HEK293 (cell line): ENCODE data around the gene LYST.

ENCODE experiments used
- CTCF ChIA-PET: fragments of 350-600 bp; formaldehyde crosslinking; extraction: SDS; loops from one replicate; lab custom pipeline; 2021; ENCODE audit warnings: antibody characterized with exemption; lab: Yijun Ruan, JAX
- POLR2A ChIA-PET: fragments of 300-600 bp; formaldehyde crosslinking; extraction: SDS; loops from one replicate; lab custom pipeline; 2020; ENCODE audit warnings: antibody characterized with exemption, inconsistent platforms; lab: Yijun Ruan, JAX
- H3K27ac ChIP-seq: fragments of 200-500 bp; sonication (Bioruptor generic); 2 replicates; pipeline ENCODE4 v1.5.1; 2014; ENCODE audit warnings: low read depth, low read length, control low read depth, inconsistent platforms; ENCODE audit errors: extremely low read depth
- H3K36me3 ChIP-seq, 2 experiments: fragments of 200-500 bp in 1 of 2; sonication (Bioruptor generic) in 1 of 2; 1 replicate in 1 of 2; 2 replicates in 1 of 2; pipeline ENCODE4 v1.5.1; 2014 to 2017; ENCODE audit warnings: inconsistent platforms in 2 of 2, low read length in 2 of 2; ENCODE audit not compliant: control insufficient read depth in 2 of 2, insufficient read depth in 1 of 2
- H3K4me1 ChIP-seq: fragments of 200-500 bp; sonication (Bioruptor generic); 2 replicates; pipeline ENCODE4 v1.5.1; 2014; ENCODE audit warnings: mild to moderate bottlenecking, low read length, inconsistent platforms; ENCODE audit not compliant: control insufficient read depth, insufficient read depth
- H3K4me3 ChIP-seq: 2 replicates; pipeline ENCODE4 v1.5.1; 2011; ENCODE audit warnings: low read depth, mild to moderate bottlenecking, control low read depth, low read length, moderate library complexity
- H3K9me3 ChIP-seq: fragments of 200-500 bp; sonication (Bioruptor generic); 2 replicates; pipeline ENCODE4 v1.5.1; 2014; ENCODE audit warnings: low read depth, low read length, inconsistent platforms; ENCODE audit not compliant: control insufficient read depth, insufficient read depth
- HIC1 ChIP-seq: fragments of 450-650 bp; formaldehyde crosslinking; IDR thresholded peaks from 2 replicates; pipeline ENCODE4 v1.5.1; 2016; ENCODE audit warnings: missing biosample characterization, missing genetic modification characterization
- KLF16 ChIP-seq: fragments of 450-650 bp; formaldehyde crosslinking; IDR thresholded peaks from 2 replicates; pipeline ENCODE4 v1.5.1; 2017; ENCODE audit warnings: missing biosample characterization, missing genetic modification characterization
- PATZ1 ChIP-seq: fragments of 450-650 bp; formaldehyde crosslinking; IDR thresholded peaks from 2 replicates; pipeline ENCODE4 v1.5.1; 2016; ENCODE audit warnings: missing biosample characterization, missing genetic modification characterization
- SALL2 ChIP-seq: fragments of 450-650 bp; formaldehyde crosslinking; IDR thresholded peaks from 2 replicates; pipeline ENCODE4 v1.5.0; 2017; ENCODE audit warnings: missing biosample characterization, mild to moderate bottlenecking, missing genetic modification characterization, borderline replicate concordance
- SCRT1 ChIP-seq: fragments of 450-650 bp; formaldehyde crosslinking; IDR thresholded peaks from 2 replicates; pipeline ENCODE4 v1.5.1; 2016; ENCODE audit warnings: missing biosample characterization, missing genetic modification characterization, borderline replicate concordance
- SP2 ChIP-seq: fragments of 450-650 bp; formaldehyde crosslinking; IDR thresholded peaks from 2 replicates; pipeline ENCODE4 v1.5.1; 2016; ENCODE audit warnings: missing biosample characterization, missing genetic modification characterization
- WT1 ChIP-seq: fragments of 450-650 bp; formaldehyde crosslinking; IDR thresholded peaks from 2 replicates; pipeline ENCODE4 v1.5.1; 2016; ENCODE audit warnings: missing biosample characterization, missing genetic modification characterization
- ZBTB48 ChIP-seq: fragments of 450-650 bp; formaldehyde crosslinking; IDR thresholded peaks from 2 replicates; pipeline ENCODE4 v1.5.1; 2016; ENCODE audit warnings: missing biosample characterization, missing genetic modification characterization
- ZFP41 ChIP-seq: fragments of 450-650 bp; formaldehyde crosslinking; IDR thresholded peaks from 2 replicates; pipeline ENCODE4 v1.5.1; 2016; ENCODE audit warnings: missing biosample characterization, missing genetic modification characterization, borderline replicate concordance
- ZNF23 ChIP-seq: fragments of 450-650 bp; formaldehyde crosslinking; IDR thresholded peaks from 2 replicates; pipeline ENCODE4 v1.5.1; 2016; ENCODE audit warnings: missing biosample characterization, missing genetic modification characterization, borderline replicate concordance
- ZNF311 ChIP-seq: fragments of 450-650 bp; formaldehyde crosslinking; IDR thresholded peaks from 2 replicates; pipeline ENCODE4 v1.5.1; 2017; ENCODE audit warnings: missing biosample characterization, missing genetic modification characterization, borderline replicate concordance
- ZNF416 ChIP-seq: fragments of 450-650 bp; formaldehyde crosslinking; IDR thresholded peaks from 2 replicates; pipeline ENCODE4 v1.5.1; 2016; ENCODE audit warnings: missing biosample characterization, missing genetic modification characterization
- ZNF449 ChIP-seq: fragments of 450-650 bp; formaldehyde crosslinking; IDR thresholded peaks from 2 replicates; pipeline ENCODE4 v1.5.1; 2017; ENCODE audit warnings: missing biosample characterization, mild to moderate bottlenecking, missing genetic modification characterization, moderate library complexity
- ZNF473 ChIP-seq: fragments of 450-650 bp; formaldehyde crosslinking; IDR thresholded peaks from 2 replicates; pipeline ENCODE4 v1.5.1; 2017; ENCODE audit warnings: missing biosample characterization, missing genetic modification characterization
- ZNF560 ChIP-seq: fragments of 450-650 bp; formaldehyde crosslinking; IDR thresholded peaks from 2 replicates; pipeline ENCODE4 v1.5.1; 2017; ENCODE audit warnings: missing biosample characterization, missing genetic modification characterization, borderline replicate concordance
- ZNF626 ChIP-seq: fragments of 450-650 bp; sonication (Bioruptor Pico); formaldehyde crosslinking; IDR thresholded peaks from 2 replicates; pipeline ENCODE4 v1.5.1; 2018; ENCODE audit warnings: missing biosample characterization, missing genetic modification characterization, inconsistent platforms
- ZNF654 ChIP-seq: fragments of 450-650 bp; formaldehyde crosslinking; IDR thresholded peaks from 2 replicates; pipeline ENCODE4 v1.5.1; 2016; ENCODE audit warnings: low read depth, missing biosample characterization, missing genetic modification characterization
- ZNF677 ChIP-seq: fragments of 450-650 bp; IDR thresholded peaks from 2 replicates; pipeline ENCODE4 v1.5.0; 2018; ENCODE audit warnings: missing biosample characterization, mild to moderate bottlenecking, missing genetic modification characterization, moderate library complexity
- ZSCAN23 ChIP-seq: fragments of 450-650 bp; formaldehyde crosslinking; IDR thresholded peaks from 2 replicates; pipeline ENCODE4 v1.5.1; 2016; ENCODE audit warnings: missing biosample characterization, missing genetic modification characterization
- TF ChIP-seq, protein P1 (sequence below): fragments of 450-650 bp; formaldehyde crosslinking; IDR thresholded peaks from 2 replicates; pipeline ENCODE4 v1.5.1; 2016; ENCODE audit warnings: missing biosample characterization, missing genetic modification characterization
- TF ChIP-seq, protein P2 (sequence below): fragments of 450-650 bp; formaldehyde crosslinking; IDR thresholded peaks from 2 replicates; pipeline ENCODE4 v1.5.1; 2016; ENCODE audit warnings: missing biosample characterization, missing genetic modification characterization, low read depth

The LYST gene

GRCh38 chr1:235742914-235743599 lies 123.6 kb downstream of the LYST start:
- ChIA-PET POLR2A (no interaction called here), CTCF (interaction anchor here (0.7 kb wide), 1 partner anchor 11 kb away, joined by 3 read pairs; no protein-coding TSS in a partner anchor)
- Histone ChIP-seq H3K4me3 (no peak overlapping the region), H3K36me3 (peaks cover 11 to 26% of the 10 kb centered on the region in 2 experiments), H3K9me3 (no peaks in the 10 kb centered on the region), H3K27ac (no peak overlapping the region), H3K4me1 (no peaks in the 10 kb centered on the region)
- TF ChIP-seq ZBTB48 (tag by site-specific recombination) = no peak
- no peak for TF ChIP-seq PATZ1 (tag by site-specific recombination)
- no peak for TF ChIP-seq SCRT1 (tag by site-specific recombination)
- no peak for TF ChIP-seq ZNF626 (tag by site-specific recombination)
- no peak for TF ChIP-seq ZNF654 (tag by site-specific recombination)

- CTCF ChIA-PET = interaction anchor here (0.6 to 1.6 kb wide), 6 partner anchors 9 to 230 kb away, joined by 3 to 6 read pairs (median 4); no protein-coding TSS in a partner anchor
- Histone ChIP-seq H3K27ac (no peak overlapping the region), H3K36me3 (peaks cover 11 to 26% of the 10 kb centered on the region in 2 experiments), H3K4me1 (peaks cover 4% of the 10 kb centered on the region; the same call in 1 of the 2 replicates), H3K4me3 (no peak overlapping the region), H3K9me3 (no peaks in the 10 kb centered on the region)
- POLR2A ChIA-PET = no interaction called here
- TF ChIP-seq HIC1 (tag by site-specific recombination) (no peak), ZNF560 (tag by site-specific recombination) (no peak), ZNF473 (tag by site-specific recombination) (no peak), SALL2 (no peak), KLF16 (tag by site-specific recombination) (no peak), ZNF677 (tag by site-specific recombination) (no peak), ZFP41 (no peak), WT1 (tag by site-specific recombination) (no peak), SP2 (tag by site-specific recombination) (no peak), ZNF311 (no peak), ZNF416 (tag by site-specific recombination) (no peak), ZNF23 (no peak), ZSCAN23 (tag by site-specific recombination) (no peak), ZNF449 (tag by site-specific recombination) (no peak)
- TF ChIP-seq, protein P1, sequence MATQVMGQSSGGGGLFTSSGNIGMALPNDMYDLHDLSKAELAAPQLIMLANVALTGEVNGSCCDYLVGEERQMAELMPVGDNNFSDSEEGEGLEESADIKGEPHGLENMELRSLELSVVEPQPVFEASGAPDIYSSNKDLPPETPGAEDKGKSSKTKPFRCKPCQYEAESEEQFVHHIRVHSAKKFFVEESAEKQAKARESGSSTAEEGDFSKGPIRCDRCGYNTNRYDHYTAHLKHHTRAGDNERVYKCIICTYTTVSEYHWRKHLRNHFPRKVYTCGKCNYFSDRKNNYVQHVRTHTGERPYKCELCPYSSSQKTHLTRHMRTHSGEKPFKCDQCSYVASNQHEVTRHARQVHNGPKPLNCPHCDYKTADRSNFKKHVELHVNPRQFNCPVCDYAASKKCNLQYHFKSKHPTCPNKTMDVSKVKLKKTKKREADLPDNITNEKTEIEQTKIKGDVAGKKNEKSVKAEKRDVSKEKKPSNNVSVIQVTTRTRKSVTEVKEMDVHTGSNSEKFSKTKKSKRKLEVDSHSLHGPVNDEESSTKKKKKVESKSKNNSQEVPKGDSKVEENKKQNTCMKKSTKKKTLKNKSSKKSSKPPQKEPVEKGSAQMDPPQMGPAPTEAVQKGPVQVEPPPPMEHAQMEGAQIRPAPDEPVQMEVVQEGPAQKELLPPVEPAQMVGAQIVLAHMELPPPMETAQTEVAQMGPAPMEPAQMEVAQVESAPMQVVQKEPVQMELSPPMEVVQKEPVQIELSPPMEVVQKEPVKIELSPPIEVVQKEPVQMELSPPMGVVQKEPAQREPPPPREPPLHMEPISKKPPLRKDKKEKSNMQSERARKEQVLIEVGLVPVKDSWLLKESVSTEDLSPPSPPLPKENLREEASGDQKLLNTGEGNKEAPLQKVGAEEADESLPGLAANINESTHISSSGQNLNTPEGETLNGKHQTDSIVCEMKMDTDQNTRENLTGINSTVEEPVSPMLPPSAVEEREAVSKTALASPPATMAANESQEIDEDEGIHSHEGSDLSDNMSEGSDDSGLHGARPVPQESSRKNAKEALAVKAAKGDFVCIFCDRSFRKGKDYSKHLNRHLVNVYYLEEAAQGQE (tag by site-specific recombination) = no peak
- TF ChIP-seq, protein P2, sequence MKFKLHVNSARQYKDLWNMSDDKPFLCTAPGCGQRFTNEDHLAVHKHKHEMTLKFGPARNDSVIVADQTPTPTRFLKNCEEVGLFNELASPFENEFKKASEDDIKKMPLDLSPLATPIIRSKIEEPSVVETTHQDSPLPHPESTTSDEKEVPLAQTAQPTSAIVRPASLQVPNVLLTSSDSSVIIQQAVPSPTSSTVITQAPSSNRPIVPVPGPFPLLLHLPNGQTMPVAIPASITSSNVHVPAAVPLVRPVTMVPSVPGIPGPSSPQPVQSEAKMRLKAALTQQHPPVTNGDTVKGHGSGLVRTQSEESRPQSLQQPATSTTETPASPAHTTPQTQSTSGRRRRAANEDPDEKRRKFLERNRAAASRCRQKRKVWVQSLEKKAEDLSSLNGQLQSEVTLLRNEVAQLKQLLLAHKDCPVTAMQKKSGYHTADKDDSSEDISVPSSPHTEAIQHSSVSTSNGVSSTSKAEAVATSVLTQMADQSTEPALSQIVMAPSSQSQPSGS (tag by site-specific recombination) = no peak
Observed at GRCh38 chr1:235741294-235741693, 125.4 kb downstream of the LYST start.
